Neural progenitor cell (in vitro differentiated cells): Measurements from ENCODE around the gene ADAMTS12. TPM values are rescaled to one million over a fixed set of nuclear protein-coding genes. Genes with fewer than 3 reads are reported as not detected.

Experiments used
- DNase-seq: peaks from one replicate; pipeline ENCODE4 v3.0.0-alpha.2; 2016; ENCODE audit warnings: low spot score
- H2AFZ ChIP-seq: fragments of 200-600 bp; sonication (generic); replicated peaks from 2 replicates; pipeline ENCODE4 v1.6.1; 2016; ENCODE audit warnings: antibody characterized with exemption
- H3F3A ChIP-seq: fragments of 200-600 bp; sonication (generic); 2 replicates; pipeline ENCODE4 v1.6.1; 2016; ENCODE audit warnings: antibody characterized with exemption, low read depth
- H3K27ac ChIP-seq: fragments of 200-600 bp; sonication (generic); 2 replicates; pipeline ENCODE4 v1.5.1; 2016; ENCODE audit warnings: mild to moderate bottlenecking
- H3K27me3 ChIP-seq: fragments of 200-600 bp; sonication (generic); 2 replicates; pipeline ENCODE4 v1.6.1; 2016; ENCODE audit warnings: mild to moderate bottlenecking, moderate library complexity
- H3K36me3 ChIP-seq: fragments of 200-600 bp; sonication (generic); 2 replicates; pipeline ENCODE4 v1.5.1; 2016
- H3K4me1 ChIP-seq: fragments of 200-600 bp; sonication (generic); 2 replicates; pipeline ENCODE4 v1.6.1; 2016; ENCODE audit warnings: mixed run types
- H3K4me2 ChIP-seq: fragments of 200-600 bp; sonication (generic); 2 replicates; pipeline ENCODE4 v1.6.1; 2016
- H3K4me3 ChIP-seq: fragments of 200-600 bp; sonication (generic); 2 replicates; pipeline ENCODE4 v1.5.1; 2016
- H3K79me2 ChIP-seq: fragments of 200-600 bp; sonication (generic); 2 replicates; pipeline ENCODE4 v1.6.1; 2016; ENCODE audit warnings: low read depth
- H3K9ac ChIP-seq: fragments of 200-600 bp; sonication (generic); 2 replicates; pipeline ENCODE4 v1.6.1; 2016
- H3K9me3 ChIP-seq: fragments of 200-600 bp; sonication (generic); 2 replicates; pipeline ENCODE4 v1.5.1; 2016; ENCODE audit warnings: low read depth
- H4K20me1 ChIP-seq: fragments of 200-600 bp; sonication (generic); 2 replicates; pipeline ENCODE4 v1.6.1; 2016; ENCODE audit warnings: low read depth
- H3K27ac Mint-ChIP-seq: 3 replicates; pipeline ENCODE4 v1.8.0; 2021; ENCODE audit warnings: mixed read lengths
- H3K27me3 Mint-ChIP-seq: 2 replicates; pipeline ENCODE4 v1.8.0; 2022; ENCODE audit warnings: low read depth, mild to moderate bottlenecking, inconsistent platforms, moderate library complexity, mixed read lengths; ENCODE audit not compliant: insufficient read depth
- H3K36me3 Mint-ChIP-seq: 3 replicates; pipeline ENCODE4 v1.8.0; 2021; ENCODE audit warnings: mixed read lengths
- H3K4me1 Mint-ChIP-seq: 3 replicates; pipeline ENCODE4 v1.8.0; 2021; ENCODE audit warnings: mixed read lengths
- H3K4me3 Mint-ChIP-seq: 3 replicates; pipeline ENCODE4 v1.8.0; 2021; ENCODE audit warnings: mild to moderate bottlenecking, moderate library complexity, mixed read lengths
- H3K9me3 Mint-ChIP-seq: 3 replicates; pipeline ENCODE4 v1.8.0; 2020; ENCODE audit warnings: mixed read lengths
- CTCF ChIP-seq: fragments of 200-600 bp; sonication (generic); IDR thresholded peaks from 2 replicates; pipeline ENCODE4 v1.5.1; 2017; ENCODE audit warnings: antibody characterized with exemption, mild to moderate bottlenecking
- EZH2 ChIP-seq: fragments of 200-600 bp; sonication (generic); IDR thresholded peaks from 2 replicates; pipeline ENCODE4 v1.6.1; 2017; ENCODE audit warnings: antibody characterized with exemption, mild to moderate bottlenecking, moderate library complexity
- EZH2phosphoT487 ChIP-seq: fragments of 200-600 bp; sonication (generic); IDR thresholded peaks from 2 replicates; pipeline ENCODE4 v1.6.1; 2017; ENCODE audit warnings: antibody characterized with exemption
- total RNA-seq: library from RNA; depleted of rRNA; stranded (reverse); fragments of >200 nt; gene quantifications from 2 replicates; pipeline ENCODE4 v1.2.3, GENCODE V29; 2015; ENCODE audit warnings: low replicate concordance

ADAMTS12 gene
- total RNA-seq, 1 donor from 2014 or later = 15.6 TPM

- Histone ChIP-seq H3K27ac (no peak overlapping the region), H3K9me3 (no peaks in the 10 kb centered on the region), H3K4me3 (no peak overlapping the region), H3K27me3 (no peaks in the 10 kb centered on the region), H2AFZ (no peak overlapping the region), H3K4me1 (peaks cover 29% of the 10 kb centered on the region), H3K4me2 (no peak overlapping the region), H3K79me2 (peaks cover 3% of the 10 kb centered on the region), H3F3A (peaks cover 17% of the 10 kb centered on the region), H3K36me3 (no peaks in the 10 kb centered on the region), H3K9ac (no peak overlapping the region), H4K20me1 (no peaks in the 10 kb centered on the region)
- DNase-seq = no peak
- Mint-ChIP-seq H3K4me3 (no peak overlapping the region), H3K36me3 (no peaks in the 10 kb centered on the region), H3K9me3 (no peaks in the 10 kb centered on the region), H3K27ac (no peak overlapping the region), H3K4me1 (peaks cover 12% of the 10 kb centered on the region), H3K27me3 (no peaks in the 10 kb centered on the region)
- TF ChIP-seq EZH2 = no peak
- no peak for TF ChIP-seq EZH2phosphoT487
- TF ChIP-seq CTCF = no peak
Observed at GRCh38 chr5:33792559-33792958, 99.2 kb downstream of the ADAMTS12 start.

- Histone ChIP-seq H3K36me3 (peaks cover 8% of the 10 kb centered on the region), H3K4me1 (peaks cover 13% of the 10 kb centered on the region), H2AFZ (no peak overlapping the region), H3K27ac (no peak overlapping the region), H3K4me3 (no peak overlapping the region), H3K9ac (no peak overlapping the region), H3K9me3 (no peaks in the 10 kb centered on the region), H3K4me2 (no peak overlapping the region), H3K27me3 (no peaks in the 10 kb centered on the region), H4K20me1 (no peaks in the 10 kb centered on the region), H3K79me2 (peaks cover 3% of the 10 kb centered on the region), H3F3A (peaks cover 2% of the 10 kb centered on the region)
- DNase-seq = no peak
- Mint-ChIP-seq H3K4me1 (peaks cover 4% of the 10 kb centered on the region), H3K36me3 (peaks cover 6% of the 10 kb centered on the region), H3K27me3 (no peaks in the 10 kb centered on the region), H3K27ac (no peak overlapping the region), H3K4me3 (no peak overlapping the region), H3K9me3 (peaks cover 10% of the 10 kb centered on the region)
- no peak for TF ChIP-seq EZH2phosphoT487
- no peak for TF ChIP-seq EZH2
- no peak for TF ChIP-seq CTCF
Observed at GRCh38 chr5:33789567-33789957, 102.2 kb downstream of the ADAMTS12 start.

GRCh38 chr5:33788922-33789566 lies 102.7 kb downstream of the ADAMTS12 start:
- Histone ChIP-seq H2AFZ (no peak overlapping the region), H3K4me3 (no peak overlapping the region), H3K9me3 (no peaks in the 10 kb centered on the region), H3K4me2 (no peak overlapping the region), H3K9ac (no peak overlapping the region), H3K4me1 (peaks cover 8% of the 10 kb centered on the region), H3K27ac (no peak overlapping the region), H4K20me1 (no peaks in the 10 kb centered on the region), H3K27me3 (no peaks in the 10 kb centered on the region), H3F3A (no peaks in the 10 kb centered on the region), H3K36me3 (peaks cover 8% of the 10 kb centered on the region), H3K79me2 (peaks cover 3% of the 10 kb centered on the region)
- H3K4me1 Mint-ChIP-seq = peaks cover 1% of the 10 kb centered on the region
- no peak overlapping the region for H3K4me3 Mint-ChIP-seq
- DNase-seq = no peak
- no peak overlapping the region for H3K27ac Mint-ChIP-seq
- H3K9me3 Mint-ChIP-seq = peaks cover 14% of the 10 kb centered on the region
- TF ChIP-seq CTCF = no peak
- no peak for TF ChIP-seq EZH2
- no peak for TF ChIP-seq EZH2phosphoT487
- peaks cover 6% of the 10 kb centered on the region for H3K36me3 Mint-ChIP-seq
- H3K27me3 Mint-ChIP-seq = no peaks in the 10 kb centered on the region
